HEK293 (cell line): ENCODE results near the gene INTS1.

Source experiments
- CTCF ChIA-PET: fragments of 350-600 bp; formaldehyde crosslinking; extraction: SDS; loops from one replicate; lab custom pipeline; 2021; ENCODE audit warnings: antibody characterized with exemption; lab: Yijun Ruan, JAX
- POLR2A ChIA-PET: fragments of 300-600 bp; formaldehyde crosslinking; extraction: SDS; loops from one replicate; lab custom pipeline; 2020; ENCODE audit warnings: antibody characterized with exemption, inconsistent platforms; lab: Yijun Ruan, JAX
- H3K27ac ChIP-seq: fragments of 200-500 bp; sonication (Bioruptor generic); 2 replicates; pipeline ENCODE4 v1.5.1; 2014; ENCODE audit warnings: low read depth, low read length, control low read depth, inconsistent platforms; ENCODE audit errors: extremely low read depth
- H3K36me3 ChIP-seq, 2 experiments: fragments of 200-500 bp in 1 of 2; sonication (Bioruptor generic) in 1 of 2; 1 replicate in 1 of 2; 2 replicates in 1 of 2; pipeline ENCODE4 v1.5.1; 2014 to 2017; ENCODE audit warnings: inconsistent platforms in 2 of 2, low read length in 2 of 2; ENCODE audit not compliant: control insufficient read depth in 2 of 2, insufficient read depth in 1 of 2
- H3K4me1 ChIP-seq: fragments of 200-500 bp; sonication (Bioruptor generic); 2 replicates; pipeline ENCODE4 v1.5.1; 2014; ENCODE audit warnings: mild to moderate bottlenecking, low read length, inconsistent platforms; ENCODE audit not compliant: control insufficient read depth, insufficient read depth
- H3K4me3 ChIP-seq: 2 replicates; pipeline ENCODE4 v1.5.1; 2011; ENCODE audit warnings: low read depth, mild to moderate bottlenecking, control low read depth, low read length, moderate library complexity
- H3K9me3 ChIP-seq: fragments of 200-500 bp; sonication (Bioruptor generic); 2 replicates; pipeline ENCODE4 v1.5.1; 2014; ENCODE audit warnings: low read depth, low read length, inconsistent platforms; ENCODE audit not compliant: control insufficient read depth, insufficient read depth
- EGR2 ChIP-seq: fragments of 450-650 bp; formaldehyde crosslinking; IDR thresholded peaks from 2 replicates; pipeline ENCODE4 v1.5.1; 2016; ENCODE audit warnings: low read depth, missing biosample characterization, missing genetic modification characterization
- GLIS2 ChIP-seq: fragments of 450-650 bp; formaldehyde crosslinking; IDR thresholded peaks from 2 replicates; pipeline ENCODE4 v1.5.1; 2016; ENCODE audit warnings: missing biosample characterization, missing genetic modification characterization
- PRDM2 ChIP-seq: fragments of 450-650 bp; formaldehyde crosslinking; IDR thresholded peaks from 2 replicates; pipeline ENCODE4 v1.5.1; 2016; ENCODE audit warnings: missing biosample characterization, missing genetic modification characterization, borderline replicate concordance
- SCRT2 ChIP-seq: fragments of 450-650 bp; formaldehyde crosslinking; IDR thresholded peaks from 2 replicates; pipeline ENCODE4 v1.5.1; 2016; ENCODE audit warnings: missing biosample characterization, missing genetic modification characterization
- SETDB1 ChIP-seq: IDR thresholded peaks from one replicate; pipeline ENCODE4 v1.6.1; 2017; ENCODE audit warnings: mild to moderate bottlenecking, low read length, moderate library complexity, mixed read lengths; ENCODE audit not compliant: insufficient read length
- SP2 ChIP-seq: fragments of 450-650 bp; formaldehyde crosslinking; IDR thresholded peaks from 2 replicates; pipeline ENCODE4 v1.5.1; 2016; ENCODE audit warnings: missing biosample characterization, missing genetic modification characterization
- TCF7L2 ChIP-seq: IDR thresholded peaks from 2 replicates; pipeline ENCODE4 v1.6.1; 2011; ENCODE audit warnings: low read depth, mild to moderate bottlenecking, inconsistent platforms, low read length, moderate library complexity, borderline replicate concordance
- WT1 ChIP-seq: fragments of 450-650 bp; formaldehyde crosslinking; IDR thresholded peaks from 2 replicates; pipeline ENCODE4 v1.5.1; 2016; ENCODE audit warnings: missing biosample characterization, missing genetic modification characterization
- ZFP37 ChIP-seq: fragments of 450-650 bp; formaldehyde crosslinking; IDR thresholded peaks from 2 replicates; pipeline ENCODE4 v1.5.1; 2016; ENCODE audit warnings: missing biosample characterization, missing genetic modification characterization
- ZFP69B ChIP-seq: fragments of 450-650 bp; formaldehyde crosslinking; IDR thresholded peaks from 2 replicates; pipeline ENCODE4 v1.5.1; 2016; ENCODE audit warnings: missing biosample characterization, missing genetic modification characterization
- ZNF16 ChIP-seq: fragments of 450-650 bp; formaldehyde crosslinking; IDR thresholded peaks from 2 replicates; pipeline ENCODE4 v1.5.1; 2016; ENCODE audit warnings: low read depth, missing biosample characterization, missing genetic modification characterization
- ZNF174 ChIP-seq: fragments of 450-650 bp; formaldehyde crosslinking; IDR thresholded peaks from 2 replicates; pipeline ENCODE4 v1.5.0; 2017; ENCODE audit warnings: missing biosample characterization, mild to moderate bottlenecking, missing genetic modification characterization
- ZNF184 ChIP-seq: fragments of 450-650 bp; IDR thresholded peaks from 2 replicates; pipeline ENCODE4 v1.5.1; 2018; ENCODE audit warnings: missing biosample characterization, mild to moderate bottlenecking, missing genetic modification characterization
- ZNF292 ChIP-seq: fragments of 450-650 bp; formaldehyde crosslinking; IDR thresholded peaks from 2 replicates; pipeline ENCODE4 v1.5.1; 2016; ENCODE audit warnings: low read depth, missing biosample characterization, missing genetic modification characterization, borderline replicate concordance
- ZNF311 ChIP-seq: fragments of 450-650 bp; formaldehyde crosslinking; IDR thresholded peaks from 2 replicates; pipeline ENCODE4 v1.5.1; 2017; ENCODE audit warnings: missing biosample characterization, missing genetic modification characterization, borderline replicate concordance
- ZNF341 ChIP-seq: fragments of 450-650 bp; formaldehyde crosslinking; IDR thresholded peaks from 2 replicates; pipeline ENCODE4; 2016; ENCODE audit warnings: low read depth, missing biosample characterization, missing genetic modification characterization
- ZNF366 ChIP-seq: fragments of 450-650 bp; formaldehyde crosslinking; conservative IDR thresholded peaks from 2 replicates; pipeline ENCODE4 v1.5.1; 2016; ENCODE audit warnings: missing biosample characterization, missing genetic modification characterization
- ZNF423 ChIP-seq: fragments of 450-650 bp; formaldehyde crosslinking; IDR thresholded peaks from 2 replicates; pipeline ENCODE4 v1.5.1; 2016; ENCODE audit warnings: missing biosample characterization, missing genetic modification characterization
- ZNF510 ChIP-seq: fragments of 450-650 bp; formaldehyde crosslinking; IDR thresholded peaks from 2 replicates; pipeline ENCODE4 v1.5.1; 2018; ENCODE audit warnings: mild to moderate bottlenecking, missing genetic modification characterization, missing biosample characterization; ENCODE audit not compliant: insufficient replicate concordance
- ZNF561 ChIP-seq: fragments of 450-650 bp; IDR thresholded peaks from 2 replicates; pipeline ENCODE4 v1.5.1; 2018; ENCODE audit warnings: missing biosample characterization, missing genetic modification characterization, borderline replicate concordance
- ZNF76 ChIP-seq: fragments of 450-650 bp; formaldehyde crosslinking; IDR thresholded peaks from 2 replicates; pipeline ENCODE4; 2016; ENCODE audit warnings: low read depth, missing biosample characterization, missing genetic modification characterization, borderline replicate concordance
- TF ChIP-seq, protein P1 (sequence below): fragments of 450-650 bp; formaldehyde crosslinking; optimal IDR thresholded peaks from 2 replicates; pipeline ENCODE3; 2016; ENCODE audit warnings: missing biosample characterization, mild to moderate bottlenecking, missing genetic modification characterization
- TF ChIP-seq, protein P2 (sequence below): fragments of 450-650 bp; formaldehyde crosslinking; IDR thresholded peaks from 2 replicates; pipeline ENCODE4 v1.5.1; 2016; ENCODE audit warnings: missing biosample characterization, missing genetic modification characterization
- TF ChIP-seq, protein P3 (sequence below): fragments of 450-650 bp; formaldehyde crosslinking; IDR thresholded peaks from 2 replicates; pipeline ENCODE4 v1.5.1; 2016; ENCODE audit warnings: missing biosample characterization, missing genetic modification characterization

The INTS1 gene

DNA sequence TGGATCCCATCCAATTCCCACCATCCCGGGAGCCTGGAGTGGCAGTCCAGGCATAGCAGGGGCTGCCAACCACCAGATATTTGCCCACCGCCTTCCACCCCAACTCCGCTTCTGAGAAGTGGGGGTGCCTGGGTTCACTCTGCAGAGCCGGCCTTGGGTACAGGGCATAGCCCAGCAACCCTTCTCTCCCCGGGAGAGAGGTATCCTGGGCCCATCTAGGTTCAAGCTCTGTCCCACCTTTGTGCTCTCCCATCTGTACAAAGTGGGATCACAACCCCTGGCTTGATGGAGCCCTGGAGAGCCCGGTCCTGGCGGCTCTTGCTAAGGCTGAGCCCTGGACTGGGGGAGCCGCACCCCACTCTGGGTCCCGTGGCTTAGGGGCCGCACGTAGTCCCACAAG is 57.1 kb downstream of the INTS1 start:
- H3K27ac ChIP-seq = no peak overlapping the region
- H3K36me3 ChIP-seq = no peaks in the 10 kb centered on the region
- no peak overlapping the region for H3K4me3 ChIP-seq
- no peaks in the 10 kb centered on the region for H3K4me1 ChIP-seq
- no peak for TF ChIP-seq ZNF76
- TF ChIP-seq ZNF184 (tag by site-specific recombination) = no peak
- no peak for TF ChIP-seq PRDM2 (tag by site-specific recombination)
- no peak for TF ChIP-seq SP2 (tag by site-specific recombination)
- no peak for TF ChIP-seq ZNF16 (tag by site-specific recombination)
- no peak for TF ChIP-seq ZNF341 (tag by site-specific recombination)
- TF ChIP-seq ZNF366 (tag by site-specific recombination) = no peak
- no peak for TF ChIP-seq ZFP37 (tag by site-specific recombination)
- no peak for TF ChIP-seq ZNF423 (tag by site-specific recombination)
- no peak for TF ChIP-seq ZNF510 (tag by site-specific recombination)
- no peak for TF ChIP-seq EGR2
- no peak for TF ChIP-seq ZNF561
- TF ChIP-seq ZNF292 (tag by site-specific recombination) = no peak
- no peak for TF ChIP-seq TCF7L2
- no peak for TF ChIP-seq ZNF174 (tag by site-specific recombination)
- POLR2A ChIA-PET = no interaction called here
- CTCF ChIA-PET = interaction anchor here (1.2 kb wide), 1 partner anchor 11 kb away, joined by 3 read pairs; no protein-coding TSS in a partner anchor
- H3K9me3 ChIP-seq = no peaks in the 10 kb centered on the region

- Histone ChIP-seq H3K4me3 (no peak overlapping the region), H3K27ac (no peak overlapping the region), H3K4me1 (no peaks in the 10 kb centered on the region), H3K36me3 (no peaks in the 10 kb centered on the region), H3K9me3 (no peaks in the 10 kb centered on the region)
- TF ChIP-seq, protein P1, sequence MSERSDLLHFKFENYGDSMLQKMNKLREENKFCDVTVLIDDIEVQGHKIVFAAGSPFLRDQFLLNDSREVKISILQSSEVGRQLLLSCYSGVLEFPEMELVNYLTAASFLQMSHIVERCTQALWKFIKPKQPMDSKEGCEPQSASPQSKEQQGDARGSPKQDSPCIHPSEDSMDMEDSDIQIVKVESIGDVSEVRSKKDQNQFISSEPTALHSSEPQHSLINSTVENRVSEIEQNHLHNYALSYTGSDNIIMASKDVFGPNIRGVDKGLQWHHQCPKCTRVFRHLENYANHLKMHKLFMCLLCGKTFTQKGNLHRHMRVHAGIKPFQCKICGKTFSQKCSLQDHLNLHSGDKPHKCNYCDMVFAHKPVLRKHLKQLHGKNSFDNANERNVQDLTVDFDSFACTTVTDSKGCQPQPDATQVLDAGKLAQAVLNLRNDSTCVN (tag by site-specific recombination) = no peak
- TF ChIP-seq, protein P2, sequence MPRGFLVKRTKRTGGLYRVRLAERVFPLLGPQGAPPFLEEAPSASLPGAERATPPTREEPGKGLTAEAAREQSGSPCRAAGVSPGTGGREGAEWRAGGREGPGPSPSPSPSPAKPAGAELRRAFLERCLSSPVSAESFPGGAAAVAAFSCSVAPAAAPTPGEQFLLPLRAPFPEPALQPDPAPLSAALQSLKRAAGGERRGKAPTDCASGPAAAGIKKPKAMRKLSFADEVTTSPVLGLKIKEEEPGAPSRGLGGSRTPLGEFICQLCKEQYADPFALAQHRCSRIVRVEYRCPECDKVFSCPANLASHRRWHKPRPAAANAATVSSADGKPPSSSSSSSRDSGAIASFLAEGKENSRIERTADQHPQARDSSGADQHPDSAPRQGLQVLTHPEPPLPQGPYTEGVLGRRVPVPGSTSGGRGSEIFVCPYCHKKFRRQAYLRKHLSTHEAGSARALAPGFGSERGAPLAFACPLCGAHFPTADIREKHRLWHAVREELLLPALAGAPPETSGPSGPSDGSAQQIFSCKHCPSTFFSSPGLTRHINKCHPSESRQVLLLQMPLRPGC (tag by site-specific recombination) = no peak
- TF ChIP-seq SETDB1 = no peak
- TF ChIP-seq, protein P3, sequence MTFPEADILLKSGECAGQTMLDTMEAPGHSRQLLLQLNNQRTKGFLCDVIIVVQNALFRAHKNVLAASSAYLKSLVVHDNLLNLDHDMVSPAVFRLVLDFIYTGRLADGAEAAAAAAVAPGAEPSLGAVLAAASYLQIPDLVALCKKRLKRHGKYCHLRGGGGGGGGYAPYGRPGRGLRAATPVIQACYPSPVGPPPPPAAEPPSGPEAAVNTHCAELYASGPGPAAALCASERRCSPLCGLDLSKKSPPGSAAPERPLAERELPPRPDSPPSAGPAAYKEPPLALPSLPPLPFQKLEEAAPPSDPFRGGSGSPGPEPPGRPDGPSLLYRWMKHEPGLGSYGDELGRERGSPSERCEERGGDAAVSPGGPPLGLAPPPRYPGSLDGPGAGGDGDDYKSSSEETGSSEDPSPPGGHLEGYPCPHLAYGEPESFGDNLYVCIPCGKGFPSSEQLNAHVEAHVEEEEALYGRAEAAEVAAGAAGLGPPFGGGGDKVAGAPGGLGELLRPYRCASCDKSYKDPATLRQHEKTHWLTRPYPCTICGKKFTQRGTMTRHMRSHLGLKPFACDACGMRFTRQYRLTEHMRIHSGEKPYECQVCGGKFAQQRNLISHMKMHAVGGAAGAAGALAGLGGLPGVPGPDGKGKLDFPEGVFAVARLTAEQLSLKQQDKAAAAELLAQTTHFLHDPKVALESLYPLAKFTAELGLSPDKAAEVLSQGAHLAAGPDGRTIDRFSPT (tag by site-specific recombination) = 0 out of 2 replicates have a peak, but pooled peaks have one; percentile 20
- TF ChIP-seq GLIS2 (tag by site-specific recombination) = peak; percentile 65; the same call in 1 of the 2 replicates
- TF ChIP-seq SCRT2 (tag by site-specific recombination) = peak; percentile 73
- TF ChIP-seq WT1 (tag by site-specific recombination) = peak; percentile 37; the same call in 1 of the 2 replicates
- TF ChIP-seq ZNF311 (tag by site-specific recombination) = no peak
- no peak for TF ChIP-seq ZFP69B (tag by site-specific recombination)
- POLR2A ChIA-PET = no interaction called here
- CTCF ChIA-PET = interaction anchor here (1.2 kb wide), 1 partner anchor 12 kb away, joined by 3 read pairs; no protein-coding TSS in a partner anchor
These were observed 57.6 kb downstream of the INTS1 start for GRCh38 chr7:1446620-1447032.
